ENCODE results near the gene MYCBP2.

The MYCBP2 gene

DNA sequence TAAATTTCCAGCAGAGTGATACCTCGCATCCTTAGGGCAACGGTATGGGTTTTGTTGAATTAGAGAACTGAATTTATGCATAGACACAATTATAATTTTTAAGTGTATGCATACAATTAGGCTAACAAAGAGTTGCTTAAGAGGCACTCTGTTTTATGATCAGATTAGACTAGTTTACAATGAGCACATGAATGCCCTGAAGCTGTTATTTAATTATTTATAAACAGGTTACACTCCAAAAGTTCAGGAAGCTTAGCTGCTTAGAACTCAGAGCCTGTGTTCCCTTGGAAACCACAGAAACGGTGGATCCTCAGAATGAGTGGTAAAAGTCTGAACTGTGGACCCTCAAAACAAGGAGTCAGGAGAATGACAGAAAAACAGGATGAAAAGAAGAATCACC is 227.5 kb downstream of the MYCBP2 start:
- no peak for DNase-seq (ENCODE audit: insufficient read length, low spot score)
- no peak for TF ChIP-seq POLR2A (IDR thresholded peaks at IDR 0.05; ENCODE audit: low read depth, low read length)
- no peak for FAIRE-seq

DNA sequence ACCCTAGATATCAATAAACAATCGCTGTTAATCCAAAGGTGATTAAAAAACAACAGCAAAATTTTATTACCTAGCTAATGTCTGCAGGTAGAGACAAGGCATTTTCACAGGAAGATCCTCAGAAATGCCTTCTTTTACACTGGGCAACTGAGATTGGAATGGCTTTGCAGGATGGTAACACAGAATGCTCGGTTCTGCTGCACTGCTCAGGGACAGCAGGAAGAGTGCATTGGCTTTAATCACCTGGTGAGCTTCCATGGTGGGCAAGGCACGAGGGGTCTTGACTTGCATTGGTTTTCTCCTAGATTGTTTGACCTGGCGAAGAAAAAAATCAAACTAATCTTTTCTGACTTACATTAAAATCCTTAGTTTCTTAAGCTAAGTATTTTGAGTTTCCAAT is 231.6 kb downstream of the MYCBP2 start:
- no peak for FAIRE-seq
- DNase-seq (ENCODE audit: insufficient read length, low spot score): no peak
- no peak for TF ChIP-seq POLR2A (IDR thresholded peaks at IDR 0.05; ENCODE audit: low read depth, low read length)

DNA sequence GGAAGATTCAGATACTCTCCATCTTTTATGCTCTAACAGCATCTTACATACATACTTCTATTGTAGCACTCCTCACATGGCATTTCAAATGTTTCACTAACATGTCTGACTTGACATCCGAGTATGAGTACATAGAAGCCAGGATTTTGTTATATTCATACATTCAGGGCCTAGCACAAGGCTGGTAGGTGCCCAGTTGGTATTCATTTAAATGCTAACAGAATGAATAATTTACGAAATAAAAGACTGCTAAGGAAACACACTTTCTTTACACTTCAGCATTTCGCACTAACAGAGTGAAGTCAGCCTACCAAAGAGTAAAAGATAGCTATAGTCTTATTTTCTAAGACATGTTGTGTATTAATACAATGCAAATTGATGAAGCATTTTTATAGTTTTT is 232.1 kb downstream of the MYCBP2 start:
- TF ChIP-seq POLR2A (IDR thresholded peaks at IDR 0.05; ENCODE audit: low read depth, low read length): no peak
- DNase-seq (ENCODE audit: insufficient read length, low spot score) (no peak), FAIRE-seq (no peak)

DNA sequence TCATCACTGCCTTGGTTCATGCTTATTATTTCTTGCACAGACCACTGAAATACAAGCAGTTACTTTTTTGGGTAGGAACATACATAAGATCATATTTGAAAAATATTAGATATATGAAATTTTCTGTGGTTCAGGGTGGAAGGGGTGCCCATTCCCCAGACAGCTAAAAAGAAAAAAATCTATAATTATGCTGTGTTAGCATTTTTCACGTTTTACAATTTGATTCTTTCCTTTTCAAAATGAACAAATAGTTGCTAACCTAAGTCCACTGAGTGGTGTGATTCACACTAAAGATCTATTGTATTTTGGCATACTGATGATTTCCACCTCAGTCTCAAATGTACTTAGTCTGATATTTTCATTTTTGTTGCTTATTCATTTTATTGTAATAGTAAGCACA is 233.2 kb downstream of the MYCBP2 start:
- FAIRE-seq (no peak), DNase-seq (ENCODE audit: insufficient read length, low spot score) (no peak)
- no peak for TF ChIP-seq POLR2A (IDR thresholded peaks at IDR 0.05; ENCODE audit: low read depth, low read length)

DNA sequence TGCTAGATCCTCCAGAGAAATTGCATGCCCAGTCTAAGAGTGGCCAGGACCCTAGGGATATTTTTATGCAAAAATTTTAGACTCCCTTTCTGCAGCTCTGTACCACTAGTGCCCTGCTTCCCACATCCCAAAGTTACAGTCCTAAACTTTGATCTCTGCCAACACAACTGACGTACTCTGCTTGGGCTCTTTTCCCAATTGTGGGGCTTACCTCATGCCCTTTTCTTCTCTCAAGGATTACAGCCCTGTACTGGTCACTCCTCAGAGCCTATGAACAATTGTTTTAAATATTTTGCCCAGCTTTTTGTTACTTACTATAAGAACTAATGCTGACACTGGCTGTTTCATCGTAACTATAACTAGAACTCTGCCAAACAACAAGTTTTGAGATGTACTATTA is 242.1 kb downstream of the MYCBP2 start:
- no peak for FAIRE-seq
- TF ChIP-seq POLR2A (IDR thresholded peaks at IDR 0.05; ENCODE audit: low read depth, low read length): no peak
- no peak for DNase-seq (ENCODE audit: insufficient read length, low spot score)

DNA sequence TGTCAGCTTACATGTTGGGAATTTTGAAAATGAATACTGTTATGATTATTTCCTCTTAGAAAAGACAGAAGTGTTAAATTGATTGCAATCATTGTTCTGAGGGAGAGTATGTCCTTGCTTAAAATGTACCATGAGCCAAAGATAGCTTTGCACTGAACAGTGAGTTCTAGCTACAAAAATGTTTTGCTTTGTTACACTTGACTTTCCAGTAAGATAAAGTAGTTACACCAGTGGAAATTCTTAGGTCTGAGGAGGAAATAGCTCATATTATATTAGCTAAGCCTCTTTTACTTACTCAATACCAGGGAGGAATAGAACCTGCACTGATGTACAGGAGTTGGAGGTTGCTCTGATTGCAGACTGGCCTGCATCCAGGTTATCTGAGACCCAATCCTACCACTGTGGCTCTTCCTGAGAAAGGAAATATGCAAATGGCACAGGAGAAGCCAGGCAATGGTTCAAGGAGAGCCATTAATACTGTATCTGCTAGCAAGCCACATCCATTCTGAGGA is 246.9 kb downstream of the MYCBP2 start:
- TF ChIP-seq POLR2A (IDR thresholded peaks at IDR 0.05; ENCODE audit: low read depth, low read length): no peak
- DNase-seq (ENCODE audit: insufficient read length, low spot score) (no peak), FAIRE-seq (no peak)

DNA sequence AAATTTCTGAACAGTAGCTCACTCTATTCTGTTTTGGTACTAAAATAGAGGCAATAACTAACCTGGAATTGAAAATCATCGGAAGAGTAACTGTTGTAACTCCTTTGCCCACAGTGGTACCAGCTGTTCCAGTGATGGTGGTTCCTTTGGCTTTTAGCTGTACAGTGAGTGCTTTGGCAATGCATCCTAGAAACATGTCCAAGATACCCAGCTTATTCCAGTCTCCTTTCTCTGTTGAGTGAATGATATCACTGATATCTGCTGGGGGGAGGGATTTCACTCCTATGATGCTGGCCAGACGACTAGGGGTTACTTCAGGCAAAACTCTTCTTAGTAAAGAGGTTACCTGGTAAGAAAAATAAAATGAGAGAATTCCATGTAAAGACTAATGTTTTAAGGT is 259.4 kb downstream of the MYCBP2 start:
- FAIRE-seq (no peak), DNase-seq (ENCODE audit: insufficient read length, low spot score) (no peak)
- no peak for TF ChIP-seq POLR2A (IDR thresholded peaks at IDR 0.05; ENCODE audit: low read depth, low read length)

DNA sequence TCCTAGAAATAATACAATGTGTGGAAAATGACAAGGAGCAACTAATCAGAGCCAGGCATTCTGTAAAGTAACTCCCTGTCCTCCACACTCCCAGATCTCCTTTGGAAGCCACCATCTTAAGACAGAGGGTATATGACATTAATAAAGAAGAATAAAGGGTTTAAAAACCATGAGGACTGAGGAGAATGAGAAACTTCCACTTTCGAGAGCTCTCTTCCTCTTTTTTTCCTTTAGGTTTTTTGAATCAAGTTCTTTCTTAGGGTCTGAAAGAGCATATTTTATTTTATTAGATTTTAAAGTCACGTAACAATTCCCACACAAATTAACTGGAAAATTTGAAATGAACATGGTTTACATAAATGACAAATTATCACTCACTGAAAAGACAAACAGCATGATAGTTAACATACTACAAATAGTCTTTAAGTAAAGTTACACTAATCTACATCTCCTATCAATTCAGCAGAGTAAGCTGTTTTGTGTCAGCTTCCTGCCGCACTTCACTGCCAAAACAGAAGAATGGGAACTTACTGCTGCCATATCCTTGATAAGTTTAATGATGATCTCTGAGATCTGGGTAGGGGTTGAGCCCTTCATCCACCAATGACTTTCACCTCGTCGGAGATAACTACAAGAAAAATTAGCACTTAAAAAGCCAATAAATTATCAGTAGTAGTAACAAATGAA is 261.3 kb downstream of the MYCBP2 start:
- no peak for TF ChIP-seq POLR2A (IDR thresholded peaks at IDR 0.05; ENCODE audit: low read depth, low read length)
- FAIRE-seq (no peak), DNase-seq (ENCODE audit: insufficient read length, low spot score) (no peak)

DNA sequence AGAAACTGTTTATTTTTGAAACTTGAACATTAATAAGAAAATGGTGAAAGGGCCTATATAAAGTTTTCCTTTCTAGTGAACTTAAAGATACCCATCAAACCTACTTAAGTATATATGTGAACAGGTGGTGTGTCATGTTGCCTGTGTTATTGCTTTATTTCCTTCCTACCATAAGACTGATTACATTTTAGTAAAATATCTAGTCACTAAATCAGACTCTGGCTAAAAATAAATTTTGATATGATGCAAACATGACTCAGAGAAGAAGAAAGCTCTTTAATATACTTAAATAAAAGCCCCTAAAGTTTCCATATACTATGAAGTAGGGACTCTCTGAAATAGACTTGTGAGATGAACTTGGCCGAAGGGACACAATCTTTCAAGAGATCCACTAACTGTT is 264.8 kb downstream of the MYCBP2 start:
- DNase-seq (ENCODE audit: insufficient read length, low spot score) (no peak), FAIRE-seq (no peak)
- TF ChIP-seq POLR2A (IDR thresholded peaks at IDR 0.05; ENCODE audit: low read depth, low read length): no peak

DNA sequence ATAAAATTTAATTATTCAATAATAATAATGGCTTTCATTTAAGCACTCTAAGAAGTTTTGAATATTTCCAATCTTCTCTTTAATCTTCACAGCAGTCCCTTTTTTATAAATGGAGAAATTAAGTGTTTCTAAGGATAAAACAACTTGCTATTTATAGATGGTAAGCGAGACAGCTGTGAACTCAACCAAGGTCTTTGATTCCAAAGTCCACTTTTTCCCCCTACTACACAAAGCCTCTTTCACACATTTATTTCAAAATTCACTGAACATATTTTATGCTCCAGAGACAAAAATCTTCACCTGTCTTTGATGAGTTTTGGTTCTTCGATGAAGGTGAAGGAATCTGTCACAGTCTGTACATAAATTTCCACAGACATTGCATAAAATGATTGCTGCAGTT is 265.5 kb downstream of the MYCBP2 start:
- DNase-seq (ENCODE audit: insufficient read length, low spot score) (no peak), FAIRE-seq (no peak)
- no peak for TF ChIP-seq POLR2A (IDR thresholded peaks at IDR 0.05; ENCODE audit: low read depth, low read length)

DNA sequence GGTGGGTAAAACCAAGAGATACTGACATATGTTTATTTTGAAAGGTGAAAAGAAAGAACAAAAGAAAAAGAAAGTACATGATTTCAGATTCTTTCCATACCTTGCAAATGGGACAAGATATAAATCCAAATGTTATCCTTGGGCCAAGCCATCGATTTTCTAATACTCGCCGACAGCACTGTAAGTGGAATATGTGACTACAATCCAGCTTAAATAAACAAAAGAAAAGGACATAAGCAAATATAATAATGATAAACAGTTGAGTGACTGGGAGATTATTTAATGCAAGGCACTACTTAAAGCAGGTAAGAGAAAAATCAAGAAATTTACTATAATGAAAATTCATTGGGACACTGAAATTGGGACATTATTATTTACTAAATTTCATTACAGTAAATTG is 270.0 kb downstream of the MYCBP2 start:
- FAIRE-seq (no peak), DNase-seq (ENCODE audit: insufficient read length, low spot score) (no peak)
- TF ChIP-seq POLR2A (IDR thresholded peaks at IDR 0.05; ENCODE audit: low read depth, low read length): no peak

DNA sequence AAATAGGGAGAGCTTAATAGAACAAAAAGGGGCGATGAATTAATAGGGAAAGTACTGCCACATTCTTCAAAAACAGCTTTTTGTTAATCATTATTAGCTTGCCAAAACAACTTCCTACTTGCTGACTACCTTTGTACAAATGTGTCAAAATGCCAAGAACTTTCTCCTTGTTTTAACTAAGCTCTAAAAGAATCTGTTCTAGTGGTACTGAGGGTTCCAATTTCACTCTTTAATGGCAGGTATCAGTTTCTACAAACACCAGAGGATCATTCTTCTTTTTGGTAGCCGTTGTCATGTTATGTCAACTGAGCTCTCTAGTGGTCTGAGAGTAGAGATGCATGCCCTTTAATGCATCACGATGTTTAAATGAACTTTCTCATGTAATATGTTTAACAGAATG is 270.5 kb downstream of the MYCBP2 start:
- DNase-seq (ENCODE audit: insufficient read length, low spot score) (no peak), FAIRE-seq (no peak)
- TF ChIP-seq POLR2A (IDR thresholded peaks at IDR 0.05; ENCODE audit: low read depth, low read length): no peak

DNA sequence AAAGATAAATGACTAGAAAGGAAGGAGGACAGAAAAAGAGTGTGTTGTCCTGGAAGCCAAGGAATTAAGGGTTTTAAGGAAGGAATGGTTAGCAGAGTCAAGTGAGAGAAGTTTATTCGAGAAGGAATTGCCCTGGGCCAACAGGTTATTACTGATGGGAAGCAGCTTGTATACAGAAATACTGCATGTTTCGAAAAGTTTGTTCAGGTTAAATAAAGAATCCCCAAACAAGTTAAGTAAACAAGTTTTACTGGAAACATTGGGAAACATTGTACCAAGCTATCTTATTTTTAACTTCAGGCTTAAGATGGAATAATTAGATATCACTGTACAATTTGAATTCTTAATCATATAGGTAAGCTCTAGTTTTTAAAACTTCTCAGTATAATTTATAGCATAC is 271.7 kb downstream of the MYCBP2 start:
- no peak for FAIRE-seq
- TF ChIP-seq POLR2A (IDR thresholded peaks at IDR 0.05; ENCODE audit: low read depth, low read length): no peak
- DNase-seq (ENCODE audit: insufficient read length, low spot score): no peak

DNA sequence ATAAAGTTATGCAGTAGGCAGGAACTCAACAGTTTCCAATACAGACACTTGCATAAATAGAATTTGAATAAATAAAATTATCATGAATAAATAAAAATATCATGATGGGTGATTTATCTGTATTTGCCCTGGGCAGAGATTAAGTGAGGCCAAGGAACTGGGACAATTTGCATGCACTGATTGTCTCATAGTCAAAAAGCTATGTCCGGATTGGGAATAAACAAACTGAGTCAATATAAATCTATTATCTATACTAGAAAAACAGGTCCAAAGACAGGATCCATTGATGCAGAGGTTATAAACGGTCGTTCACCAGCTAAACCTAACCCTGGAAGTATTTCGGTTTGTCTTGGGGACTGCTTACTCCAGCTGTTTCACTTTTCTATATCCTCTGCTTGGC is 273.7 kb downstream of the MYCBP2 start:
- no peak for FAIRE-seq

DNA sequence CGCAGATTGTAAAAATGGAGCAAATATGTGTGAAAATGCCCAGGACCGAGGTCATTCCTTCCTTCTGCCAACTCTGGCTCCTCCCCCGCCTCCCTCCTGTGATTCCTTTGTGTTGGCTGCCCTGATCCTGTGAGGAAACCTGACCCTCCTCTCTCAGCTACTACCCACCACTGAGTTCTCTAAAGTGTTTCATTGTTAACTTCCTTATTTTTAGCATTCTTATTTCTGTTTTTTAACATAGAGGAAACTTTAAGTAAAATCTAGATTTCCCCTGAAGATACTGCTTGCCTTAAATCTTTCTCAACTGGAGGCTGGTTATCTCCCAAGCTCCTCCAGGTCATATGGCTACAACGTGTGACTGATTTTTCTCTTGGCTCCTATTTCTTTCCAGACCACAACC is 278.2 kb downstream of the MYCBP2 start:
- FAIRE-seq (peak; percentile 58), DNase-seq (ENCODE audit: insufficient read length, low spot score) (no peak)
- TF ChIP-seq POLR2A (IDR thresholded peaks at IDR 0.05; ENCODE audit: low read depth, low read length): no peak

More for the DNA sequence above, 273.7 kb downstream of the MYCBP2 start:
- DNase-seq (ENCODE audit: insufficient read length, low spot score): no peak
- TF ChIP-seq POLR2A (IDR thresholded peaks at IDR 0.05; ENCODE audit: low read depth, low read length): no peak

Measured in H54 (cell line).